GM21717 (cell line): Measurements from ENCODE around the gene UBE4B.

Experiments
- ATAC-seq: cut with Tn5 transposase; IDR thresholded peaks from one replicate; pipeline ENCODE4 v1.9.1; 2021; ENCODE audit warnings: mild to moderate bottlenecking, moderate library complexity; ENCODE audit not compliant: unreplicated experiment

Gene UBE4B

DNA sequence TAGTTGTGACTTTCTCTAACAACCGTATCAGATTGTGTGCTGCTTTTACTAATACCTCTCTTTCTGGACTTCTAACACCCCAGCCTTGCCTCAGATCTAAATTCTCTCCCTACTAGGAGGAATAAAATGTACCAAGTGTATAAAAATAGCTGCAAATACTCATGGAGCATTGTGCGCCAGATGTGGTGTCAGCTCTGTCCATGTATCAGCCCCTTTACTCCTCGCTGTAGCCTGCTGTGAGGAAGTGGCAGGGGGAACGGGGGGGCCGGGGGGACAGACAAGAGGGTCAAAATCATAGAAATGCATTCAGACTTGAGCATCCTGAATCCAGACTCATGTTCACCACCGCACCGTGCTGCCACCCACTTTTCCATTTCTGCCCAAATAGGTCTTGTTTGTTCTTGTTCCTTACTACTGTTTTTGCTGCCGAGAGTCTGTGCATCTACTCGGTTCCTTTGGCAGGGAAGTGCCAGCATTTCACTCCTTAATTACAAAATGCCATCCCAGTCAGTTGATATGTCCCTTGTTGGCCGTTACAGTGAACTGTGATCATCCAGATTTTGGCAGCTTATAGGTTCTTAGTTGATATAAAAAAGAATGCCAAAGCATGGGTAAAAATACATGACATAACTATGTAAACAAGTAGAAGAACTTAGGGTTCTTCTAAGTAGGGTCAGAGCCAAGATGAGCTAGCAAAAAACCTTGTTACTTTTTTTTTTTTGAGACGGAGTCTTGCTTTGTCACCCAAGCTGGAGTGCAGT lies 76.4 kb downstream of the UBE4B start:
- ATAC-seq: no peak

DNA sequence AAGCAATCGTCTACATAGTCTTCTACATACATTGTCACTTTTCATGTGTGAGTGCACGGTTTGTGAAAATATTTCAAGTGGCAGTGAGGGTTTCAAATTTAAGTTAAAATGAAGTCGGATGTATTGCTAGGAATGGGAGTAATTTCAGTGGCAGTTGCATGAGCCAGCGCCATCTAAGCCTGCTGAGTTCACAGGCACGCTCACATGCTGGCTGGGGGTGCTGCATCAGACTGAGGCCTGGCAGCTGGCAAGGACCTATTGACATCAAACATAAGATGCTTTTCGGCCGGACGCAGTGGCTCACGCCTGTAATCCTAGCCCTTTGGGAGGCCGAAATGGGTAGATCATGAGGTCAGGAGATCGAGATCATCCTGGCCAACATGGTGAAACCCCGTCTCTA lies 80.7 kb downstream of the UBE4B start:
- ATAC-seq: no peak

DNA sequence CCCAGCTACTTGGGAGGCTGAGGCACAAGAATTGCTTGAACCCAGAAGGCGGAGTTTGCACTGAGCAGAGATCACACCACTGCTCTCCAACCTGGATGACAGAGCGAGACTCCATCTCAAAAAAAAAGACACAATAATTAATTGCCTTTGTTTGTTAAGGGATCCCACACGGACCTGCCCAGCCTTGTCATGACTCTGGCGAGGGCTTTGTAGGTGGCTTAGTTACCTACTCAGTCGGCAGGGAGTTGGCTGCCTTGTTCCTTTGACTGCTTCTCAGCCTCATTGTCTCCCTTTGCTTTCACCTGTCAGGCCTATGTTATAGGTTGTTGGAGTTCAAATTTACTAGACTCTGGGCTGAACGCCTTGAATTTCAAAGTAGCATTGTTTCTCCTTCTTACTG lies 82.0 kb downstream of the UBE4B start:
- no peak for ATAC-seq

DNA sequence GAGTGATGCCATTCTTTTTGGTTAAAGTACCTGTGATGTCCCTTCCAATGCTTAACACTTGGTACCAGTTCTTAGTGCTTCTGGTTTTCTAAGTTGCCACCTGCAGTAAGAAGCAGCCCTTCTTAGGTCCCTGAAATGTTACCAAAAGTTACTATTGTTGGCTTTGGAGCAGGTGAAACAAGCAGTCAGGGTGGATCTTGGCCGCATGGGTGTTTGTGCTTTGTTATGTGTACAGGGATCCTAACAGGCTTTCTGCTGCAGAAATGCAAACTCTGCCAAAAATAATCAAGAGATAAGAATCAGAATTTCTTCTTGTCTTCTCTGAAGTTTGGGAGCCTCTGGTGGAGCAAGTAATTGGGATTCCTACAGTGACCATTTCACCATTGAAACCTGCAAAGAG lies 84.4 kb downstream of the UBE4B start:
- no peak for ATAC-seq

DNA sequence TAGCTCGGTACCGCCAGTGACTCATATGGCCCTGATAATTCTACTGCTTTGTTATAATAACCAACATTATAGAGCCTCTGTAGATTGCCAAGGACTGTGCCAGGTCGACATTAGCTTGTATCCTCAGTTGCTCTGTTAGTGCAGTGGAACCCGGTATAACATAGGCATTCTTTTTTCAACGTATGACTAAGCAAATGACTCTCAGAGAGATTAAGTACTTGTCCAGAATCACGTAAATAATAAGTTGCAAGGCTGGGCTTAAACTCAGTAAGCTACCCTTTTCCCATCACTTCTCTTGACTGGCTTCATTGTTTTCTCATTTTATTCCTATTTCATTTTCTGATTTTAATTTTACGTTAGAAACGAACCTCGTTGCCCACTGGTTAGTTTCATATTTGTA lies 85.1 kb downstream of the UBE4B start:
- no peak for ATAC-seq

DNA sequence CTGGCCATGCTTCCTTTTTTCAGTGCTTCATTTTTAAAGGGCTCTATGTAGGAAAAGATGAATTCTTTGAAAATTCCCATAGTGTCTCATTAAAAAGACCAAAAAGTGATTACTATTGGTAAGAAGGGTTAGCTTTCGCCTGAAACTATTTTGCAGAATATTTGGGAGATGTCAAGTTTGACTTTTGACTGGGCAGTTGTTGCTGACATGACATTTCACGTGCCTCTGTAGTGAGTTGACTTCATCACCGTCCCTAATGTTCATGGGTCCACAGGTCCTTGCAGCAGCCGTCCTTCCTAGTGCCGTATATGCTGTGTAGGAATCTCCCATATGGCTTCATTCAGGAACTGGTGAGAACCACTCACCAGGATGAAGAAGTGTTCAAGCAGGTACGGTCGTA lies 88.9 kb downstream of the UBE4B start:
- no peak for ATAC-seq

DNA sequence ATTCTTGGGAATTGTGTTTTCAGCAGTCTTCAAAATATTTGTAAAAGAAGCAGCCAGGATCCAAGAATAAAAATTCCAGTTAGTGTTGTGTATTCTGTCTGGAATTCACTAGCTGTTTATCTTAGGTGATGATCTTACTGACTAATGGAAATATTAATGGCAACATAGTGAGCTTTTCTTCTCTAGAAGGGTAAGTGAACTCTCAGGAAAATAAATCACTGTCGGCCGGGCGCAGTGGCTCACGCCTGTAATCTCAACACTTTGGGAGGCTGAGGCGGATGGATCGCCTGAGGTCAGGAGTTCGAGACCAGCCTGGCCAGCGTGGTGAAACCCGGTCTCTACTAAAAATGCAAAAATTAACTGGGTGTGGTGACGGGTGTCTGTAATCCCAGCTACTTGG lies 90.2 kb downstream of the UBE4B start:
- ATAC-seq: no peak

DNA sequence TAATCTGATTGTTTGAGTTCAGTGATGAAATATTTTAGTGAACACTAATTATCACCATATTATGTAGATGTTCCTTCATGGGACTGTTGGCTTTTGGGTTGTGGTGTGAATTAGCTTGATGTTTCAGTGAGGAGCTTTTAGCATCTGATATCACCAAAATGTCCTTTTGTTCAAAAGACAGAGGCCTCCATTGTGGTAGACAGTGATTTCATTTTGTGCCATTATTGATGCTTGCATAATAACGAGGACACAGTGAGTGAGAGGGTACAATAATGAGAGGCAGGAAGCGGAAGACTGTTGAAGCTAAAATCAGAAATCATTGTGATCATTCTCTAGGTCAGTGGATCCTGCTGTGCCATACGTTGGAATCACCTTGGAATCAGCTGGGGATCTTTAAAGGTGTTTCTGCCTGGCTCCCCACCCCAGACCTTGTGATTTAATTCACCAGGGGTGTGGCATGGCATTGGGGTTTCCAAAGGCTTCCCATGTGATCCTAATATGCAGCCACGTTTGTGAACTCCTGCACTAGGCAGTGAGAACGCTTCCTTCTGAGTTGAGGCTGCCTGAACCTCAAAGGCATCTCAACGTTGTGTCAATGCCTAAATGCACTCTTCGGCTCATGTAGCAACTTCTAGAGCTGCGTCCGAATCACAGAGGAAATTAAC lies 95.5 kb downstream of the UBE4B start:
- ATAC-seq: no peak

DNA sequence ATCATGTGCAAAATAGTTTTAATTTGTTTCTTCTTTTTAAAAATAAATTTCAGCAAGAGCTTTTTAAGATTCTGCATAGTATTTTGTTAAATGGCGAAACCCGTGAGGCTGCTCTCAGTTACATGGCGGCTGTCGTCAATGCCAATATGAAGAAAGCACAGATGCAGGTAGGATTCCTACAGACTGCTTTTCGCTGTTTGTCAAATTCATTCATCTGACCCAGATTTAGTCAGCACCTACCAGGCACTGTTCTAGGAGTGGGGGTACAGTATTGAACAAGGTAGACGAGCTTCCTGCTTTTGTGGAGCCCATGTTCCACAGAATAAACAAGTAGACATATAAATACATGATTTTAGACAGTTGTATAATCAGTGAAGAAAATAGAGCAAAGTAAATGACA lies 99.6 kb downstream of the UBE4B start:
- ATAC-seq: no peak

DNA sequence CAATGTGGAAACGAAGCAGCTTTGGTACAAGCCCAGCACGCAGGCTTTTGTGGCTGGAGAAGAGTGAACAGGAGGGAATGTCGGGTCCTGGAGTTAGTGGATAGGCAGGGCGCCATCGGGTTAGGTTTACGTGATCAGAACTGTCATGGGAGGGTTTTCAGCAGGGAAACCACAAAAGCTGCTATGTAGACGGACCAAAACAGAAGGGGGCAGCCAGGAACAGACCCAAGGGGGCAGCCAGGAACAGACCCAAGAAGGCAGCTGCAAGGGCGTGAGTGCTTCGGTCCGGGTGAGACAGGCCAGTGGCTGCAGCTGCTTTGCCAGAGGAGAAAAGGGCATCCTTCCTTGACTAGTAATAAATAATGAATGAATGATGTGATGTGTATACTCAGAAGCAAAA lies 100.1 kb downstream of the UBE4B start:
- ATAC-seq: no peak

DNA sequence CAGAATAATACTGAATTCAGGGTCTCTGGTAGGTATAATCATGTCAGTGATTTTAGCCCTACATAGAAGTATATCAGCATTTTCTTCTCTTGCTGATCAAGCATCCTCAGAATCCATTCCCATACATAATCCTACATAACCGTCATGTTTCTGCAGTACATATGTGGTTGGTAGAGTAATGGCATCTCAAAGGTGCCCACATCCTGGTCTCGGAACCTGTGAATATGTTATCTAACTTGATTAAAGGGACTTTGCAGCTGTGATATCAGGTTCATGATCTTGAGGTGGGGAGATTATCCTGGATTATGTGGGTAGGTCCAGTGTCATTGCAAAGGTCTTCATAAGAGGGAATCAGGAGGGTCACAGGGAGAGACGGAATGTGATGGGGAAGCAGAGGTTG lies 108.2 kb downstream of the UBE4B start:
- ATAC-seq: no peak

DNA sequence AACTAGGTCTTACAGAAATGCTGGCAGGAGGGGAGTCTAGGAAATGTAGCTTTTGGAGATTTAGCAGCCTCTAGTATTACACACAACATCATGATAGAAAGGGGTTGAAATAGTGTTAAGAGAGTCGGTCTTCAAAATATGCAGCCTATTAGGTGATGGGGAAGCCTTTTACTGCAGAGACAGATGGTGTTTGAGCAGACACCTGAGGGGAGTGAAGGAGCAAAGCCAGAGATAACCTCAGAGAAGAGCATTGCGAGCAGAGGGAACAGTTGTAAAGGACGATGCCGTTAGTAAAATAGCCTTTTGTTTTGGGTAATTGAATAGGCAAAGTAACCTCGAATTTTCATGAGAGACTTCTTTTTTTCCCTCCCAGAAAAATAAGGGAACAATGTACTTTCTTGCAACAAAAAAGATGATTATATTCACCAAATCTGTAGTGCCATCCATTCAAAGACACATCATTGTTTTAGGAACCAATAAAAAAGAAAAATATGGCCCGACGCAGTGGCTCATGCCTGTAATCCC lies 111.3 kb downstream of the UBE4B start:
- ATAC-seq: no peak

DNA sequence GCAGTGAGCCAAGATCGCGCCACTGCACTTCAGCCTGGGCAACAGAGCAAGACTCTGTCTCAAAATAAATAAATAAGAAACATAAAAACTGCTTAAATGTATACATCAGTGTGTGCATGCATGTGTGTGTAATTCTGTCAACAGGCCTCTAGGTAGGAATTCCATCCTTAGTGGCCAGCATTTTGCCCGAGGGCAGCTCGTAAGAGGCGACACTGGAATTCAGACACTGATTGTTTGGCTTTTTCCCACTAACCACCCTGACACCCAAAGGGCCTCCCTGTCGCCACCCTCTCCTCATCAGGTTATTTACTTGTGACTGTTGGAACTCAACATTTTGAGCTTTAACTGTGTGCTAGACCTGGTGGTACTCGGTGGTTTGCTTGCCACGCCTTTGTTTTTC lies 113.6 kb downstream of the UBE4B start:
- ATAC-seq: no peak

DNA sequence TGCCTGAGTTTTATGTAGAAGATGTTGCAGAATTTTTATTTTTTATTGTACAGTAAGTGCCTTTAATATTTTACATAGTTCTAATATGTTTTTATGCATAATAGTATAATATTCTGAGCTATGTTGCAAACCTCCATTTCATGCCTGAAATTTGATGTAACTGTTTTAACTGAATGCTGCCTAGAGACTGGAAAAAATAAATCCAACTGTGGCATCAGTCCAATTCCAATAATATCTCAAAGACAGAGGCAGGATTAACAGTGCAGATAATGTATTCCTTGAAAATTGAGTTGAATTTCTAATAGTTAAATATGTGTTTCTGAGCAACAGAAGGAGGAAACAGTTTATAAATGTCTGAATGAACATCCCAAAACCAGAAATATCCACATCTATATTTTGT lies 116.5 kb downstream of the UBE4B start:
- ATAC-seq: no peak

DNA sequence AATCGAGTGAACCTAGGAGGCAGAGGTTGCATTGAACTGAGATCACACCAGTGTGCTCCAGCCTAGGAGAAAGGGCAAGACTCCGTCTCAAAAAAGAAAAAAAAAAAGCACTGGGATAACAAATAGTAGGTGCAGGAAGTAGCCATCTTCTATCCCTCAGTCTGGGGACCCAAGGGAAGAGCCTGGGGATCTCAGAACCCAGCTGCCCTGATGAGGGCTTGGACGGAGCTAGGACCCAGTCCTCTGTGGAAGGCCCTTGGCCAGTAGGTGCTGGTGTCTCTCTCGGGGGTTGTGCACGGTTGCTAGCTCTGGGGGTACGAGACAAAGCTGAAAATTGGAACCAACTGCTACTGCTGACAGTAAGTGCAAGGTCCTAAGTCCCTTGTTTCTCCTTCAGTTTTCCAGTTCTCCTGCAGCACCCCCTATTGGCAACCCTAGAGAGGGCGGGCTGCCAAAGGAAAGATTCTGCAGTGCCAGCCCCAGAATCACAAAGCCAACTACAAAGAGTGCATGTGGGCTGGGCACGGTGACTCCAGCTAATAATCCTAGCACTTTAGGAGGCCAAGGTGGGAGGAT lies 120.0 kb downstream of the UBE4B start:
- ATAC-seq: no peak

DNA sequence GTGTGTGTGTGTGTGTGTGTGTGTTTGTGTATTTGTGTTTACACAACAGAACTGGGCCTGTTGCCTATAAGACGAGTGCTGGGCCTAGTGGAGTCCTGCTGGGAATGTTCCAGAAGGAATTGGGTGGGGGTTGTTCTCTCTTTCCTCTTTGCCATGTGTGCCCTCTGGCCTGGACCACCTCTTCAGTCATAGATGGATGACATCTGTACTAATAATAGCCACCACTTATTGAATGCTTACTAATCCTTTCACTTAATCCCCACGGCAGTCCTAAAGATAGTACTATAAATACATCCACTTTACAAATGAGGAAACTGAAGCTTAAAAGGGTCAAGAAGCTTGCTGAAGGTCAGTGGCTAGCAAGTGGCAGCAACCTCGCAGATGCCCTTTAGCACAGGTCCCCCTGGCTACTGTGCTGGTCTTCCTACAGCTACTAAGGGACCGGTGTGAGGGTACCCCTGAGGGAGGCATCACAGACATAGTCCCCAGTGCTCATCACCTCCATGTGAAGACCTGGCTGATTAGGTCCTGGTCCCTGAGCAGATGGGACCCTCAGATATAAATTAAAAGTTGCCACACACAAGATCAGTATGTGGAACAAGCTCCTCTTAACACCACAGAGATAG lies 122.4 kb downstream of the UBE4B start:
- ATAC-seq: no peak

DNA sequence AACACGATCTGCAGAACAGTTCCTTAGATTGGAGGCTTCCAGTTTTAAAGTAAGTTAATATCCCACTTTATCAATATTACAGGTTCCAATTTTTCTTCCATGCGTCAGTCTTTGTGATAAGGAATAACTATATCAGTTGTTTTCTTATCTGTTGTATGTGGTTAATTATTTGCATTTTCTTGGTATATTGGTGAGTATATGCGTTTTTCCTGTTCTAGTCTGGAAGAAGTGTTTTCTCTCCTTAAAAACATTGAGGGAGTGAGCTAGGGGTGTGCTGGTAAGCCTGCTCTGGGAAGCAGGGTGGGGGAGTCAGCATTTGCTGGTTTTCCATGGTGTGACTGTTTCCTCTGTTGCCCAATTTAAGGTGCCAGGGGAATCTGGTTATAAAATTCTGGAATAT lies 127.4 kb downstream of the UBE4B start:
- ATAC-seq: no peak

DNA sequence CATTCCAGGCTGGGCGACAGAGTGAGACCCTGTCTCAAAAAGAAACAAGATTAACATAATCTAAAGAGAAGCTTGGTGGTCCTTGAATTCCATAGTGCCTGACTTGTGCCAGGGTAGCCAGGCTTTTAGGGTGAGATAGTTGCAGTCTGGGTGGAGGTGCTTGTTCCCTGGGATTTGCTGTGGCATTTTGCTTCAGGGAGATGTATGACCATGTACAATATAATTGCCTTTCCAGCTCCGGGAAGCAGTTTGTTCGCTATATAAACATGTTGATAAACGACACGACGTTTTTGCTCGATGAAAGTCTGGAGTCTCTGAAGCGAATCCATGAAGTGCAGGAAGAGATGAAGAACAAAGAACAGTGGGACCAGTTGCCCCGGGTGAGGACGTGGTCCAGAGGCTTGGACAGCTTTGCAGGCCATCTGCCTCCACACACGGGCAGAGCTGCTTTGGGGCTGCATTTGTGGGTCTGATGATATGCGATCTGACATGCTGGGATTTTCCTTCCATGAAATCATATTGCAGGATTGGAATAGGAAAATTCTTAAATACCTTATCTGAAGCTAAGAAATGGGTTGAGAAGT lies 128.2 kb downstream of the UBE4B start:
- ATAC-seq: no peak

DNA sequence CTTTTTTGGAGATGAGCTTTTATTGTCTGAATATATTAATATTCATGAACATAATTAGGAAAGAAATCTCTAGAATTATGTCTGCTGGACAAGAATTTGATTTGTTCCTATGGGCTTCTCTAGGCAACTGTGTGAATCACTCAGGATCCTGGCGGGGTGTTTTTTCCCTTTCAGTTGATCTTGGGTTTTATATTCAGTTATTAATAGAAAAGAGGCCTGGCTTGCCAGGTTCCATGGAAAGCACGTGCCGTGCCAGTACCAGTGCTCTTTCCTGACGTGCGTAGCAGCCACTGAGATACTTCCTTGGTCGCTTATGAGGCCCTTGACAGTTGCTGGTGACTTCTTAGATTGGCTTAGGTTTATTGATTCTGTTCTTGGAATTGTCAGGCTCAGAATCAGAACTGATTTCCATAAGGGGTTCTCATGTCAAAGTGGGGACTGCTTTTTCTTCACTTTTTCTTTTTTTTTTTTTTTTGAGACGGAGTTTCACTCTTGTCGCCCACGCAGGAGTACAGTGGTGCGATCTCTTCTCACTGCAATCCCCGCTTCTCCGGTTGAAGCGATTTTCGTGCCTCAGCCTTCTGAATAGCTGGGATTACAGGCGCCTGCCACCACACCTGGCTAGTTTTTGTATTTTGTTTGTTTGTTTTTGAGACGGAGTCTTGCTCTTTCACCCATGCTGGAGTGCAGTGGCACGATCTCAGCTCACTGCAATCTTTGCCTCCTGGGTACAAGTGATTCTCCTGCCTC lies 129.0 kb downstream of the UBE4B start:
- ATAC-seq: no peak

DNA sequence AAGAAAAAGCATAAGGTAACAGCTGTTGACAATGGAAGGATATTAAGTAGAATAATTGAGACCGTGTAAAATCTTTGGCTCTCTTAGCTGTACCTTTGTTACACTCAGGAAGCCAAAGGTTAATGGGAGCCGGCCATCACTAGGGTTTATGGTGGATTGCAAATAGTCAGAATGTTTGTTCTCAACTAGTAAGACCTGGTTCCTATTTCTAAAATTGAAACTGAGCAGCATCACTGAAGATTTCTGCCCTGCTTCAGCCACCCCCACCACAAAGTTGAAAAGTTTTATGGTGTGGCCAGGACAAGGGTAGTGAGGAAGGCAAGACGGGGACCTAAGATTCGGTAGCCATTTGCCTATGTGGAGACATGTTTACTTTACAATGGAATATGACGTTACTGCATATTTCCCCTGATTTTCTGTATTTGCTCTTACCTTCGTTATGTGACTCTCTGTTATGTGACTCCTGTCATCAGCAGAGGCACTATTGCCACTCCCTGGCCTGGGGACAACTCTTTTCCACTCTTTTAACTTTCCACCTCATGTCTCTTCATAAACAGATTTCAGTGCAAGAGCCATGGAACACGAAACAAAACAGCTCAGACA lies 136.3 kb downstream of the UBE4B start:
- no peak for ATAC-seq
